Activated T-cell treated with anti-CD3 and anti-CD28 coated beads, Interleukin-2, amount 50 U/mL, for 4 hours (primary cell): ENCODE measurements around the gene KLHDC9. TPM values are rescaled to one million over a fixed set of nuclear protein-coding genes. Genes with fewer than 3 reads are reported as not detected.

Experiments
- ATAC-seq, 2 donors: fragments of 200-7000 bp; cut with Tn5 transposase; one replicate each; pipeline ENCODE4 v1.10.0; 2021
- DNase-seq: peaks from one replicate; pipeline ENCODE4 v3.0.0-alpha.2; 2020
- H3K27me3 Mint-ChIP-seq: one replicate; pipeline ENCODE4 v1.8.0; 2021; ENCODE audit warnings: low read depth, mixed read lengths
- H3K36me3 Mint-ChIP-seq: one replicate; pipeline ENCODE4 v1.8.0; 2022; ENCODE audit warnings: mixed read lengths; ENCODE audit not compliant: insufficient read depth
- H3K4me1 Mint-ChIP-seq: one replicate; pipeline ENCODE4 v1.8.0; 2021; ENCODE audit warnings: low read depth, mixed read lengths
- H3K4me3 Mint-ChIP-seq: one replicate; pipeline ENCODE4 v1.8.0; 2021; ENCODE audit warnings: mild to moderate bottlenecking, moderate library complexity, mixed read lengths
- H3K9me3 Mint-ChIP-seq: one replicate; pipeline ENCODE4 v1.8.0; 2021; ENCODE audit warnings: mixed read lengths
- total RNA-seq, 3 donors: library from RNA; stranded (reverse); gene quantifications; one replicate each; pipeline ENCODE4 v1.2.1, GENCODE V29; 2021

KLHDC9 gene
- total RNA-seq, 3 donors from 2014 or later: 0.43 TPM; not detected in 2

DNA sequence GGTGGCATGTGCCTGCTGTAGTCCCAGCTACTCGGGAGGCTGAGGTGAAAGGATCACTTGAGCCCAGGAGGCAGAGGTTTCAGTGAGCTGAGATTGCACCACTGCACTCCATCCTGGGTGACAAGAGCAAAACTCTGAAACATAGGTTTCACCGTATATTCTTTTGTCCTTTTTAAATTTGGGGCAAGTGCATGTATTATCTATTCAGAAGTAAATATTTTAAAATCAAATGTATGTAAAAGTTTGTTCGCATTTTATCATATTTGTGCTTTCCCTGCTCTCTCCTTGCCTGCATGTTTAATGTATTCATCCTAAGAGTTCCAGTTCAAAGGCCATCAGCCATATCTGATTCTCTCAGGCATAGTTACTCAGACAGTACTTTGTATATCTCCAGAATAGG is 47.7 kb downstream of the KLHDC9 start:
- Mint-ChIP-seq H3K9me3 (no peaks in the 10 kb centered on the region), H3K27me3 (no peaks in the 10 kb centered on the region), H3K36me3 (no peaks in the 10 kb centered on the region), H3K4me3 (no peak overlapping the region), H3K4me1 (no peaks in the 10 kb centered on the region)
- DNase-seq (no peak), ATAC-seq (no peak)

Other genes with a start within 250 kb of the KLHDC9 start
- gene CD244, start 235.5 kb upstream of the KLHDC9 start, total RNA-seq: under 1 TPM; 0.30 to 0.53 (median 0.38) TPM
- not detected for gene ITLN1, start 213.2 kb upstream of the KLHDC9 start, total RNA-seq
- not detected for gene ITLN2, start 143.6 kb upstream of the KLHDC9 start, total RNA-seq
- gene F11R, start 77.2 kb upstream of the KLHDC9 start, total RNA-seq: 1 to 10 TPM; 3.9 to 7.6 (median 7.3) TPM
- 10 to 100 TPM; 20.3 to 67.2 (median 25.6) TPM for gene TSTD1, start 59.4 kb upstream of the KLHDC9 start, total RNA-seq
- gene USF1, start 52.4 kb upstream of the KLHDC9 start, total RNA-seq: 10 to 100 TPM; 44.3 to 53.0 (median 44.9) TPM
- gene ARHGAP30, start 28.5 kb upstream of the KLHDC9 start, total RNA-seq: 100 to 1,000 TPM; 103 to 128 (median 106) TPM
- gene NECTIN4, start 8.8 kb upstream of the KLHDC9 start, total RNA-seq: under 1 TPM in 1 of 3 donors, not detected in 2; 0.08 TPM
- 100 to 1,000 TPM; 231 to 238 (median 235) TPM for gene PFDN2, start 19.7 kb downstream of the KLHDC9 start, total RNA-seq
- 10 to 100 TPM; 41.4 to 51.8 (median 42.2) TPM for gene NIT1, start 19.7 kb downstream of the KLHDC9 start, total RNA-seq
- gene DEDD, start 34.3 kb downstream of the KLHDC9 start, total RNA-seq: 10 to 100 TPM; 50.7 to 56.7 (median 51.2) TPM
- 10 to 100 TPM; 87.5 to 98.8 (median 92.8) TPM for gene UFC1, start 55.6 kb downstream of the KLHDC9 start, total RNA-seq
- 10 to 100 TPM; 25.0 to 28.3 (median 27.4) TPM for gene USP21, start 61.1 kb downstream of the KLHDC9 start, total RNA-seq
- gene PPOX, start 68.1 kb downstream of the KLHDC9 start, total RNA-seq: 10 to 100 TPM; 10.0 to 13.8 (median 12.8) TPM
- 10 to 100 TPM; 73.9 to 76.3 (median 75.9) TPM for gene B4GALT3, start 79.1 kb downstream of the KLHDC9 start, total RNA-seq
- gene ADAMTS4, start 100.7 kb downstream of the KLHDC9 start, total RNA-seq: 1 to 10 TPM in 1 of 3 donors, under 1 TPM in 2; 0.34 to 1.1 (median 0.63) TPM
- gene NDUFS2, start 104.0 kb downstream of the KLHDC9 start, total RNA-seq: 10 to 100 TPM; 70.7 to 80.5 (median 73.2) TPM
- 1 to 10 TPM in 1 of 3 donors, under 1 TPM in 1, not detected in 1; 0.83 to 1.4 TPM for gene FCER1G, start 116.9 kb downstream of the KLHDC9 start, total RNA-seq
- gene APOA2, start 125.3 kb downstream of the KLHDC9 start, total RNA-seq: 1 to 10 TPM; 1.1 to 2.0 (median 2.0) TPM
- 10 to 100 TPM; 23.8 to 29.8 (median 25.5) TPM for gene TOMM40L, start 127.7 kb downstream of the KLHDC9 start, total RNA-seq
- gene NR1I3, start 139.8 kb downstream of the KLHDC9 start, total RNA-seq: under 1 TPM in 1 of 3 donors, not detected in 2; 0.46 TPM
- not detected for gene PCP4L1, start 160.4 kb downstream of the KLHDC9 start, total RNA-seq
- 1 to 10 TPM in 2 of 3 donors, under 1 TPM in 1; 0.83 to 2.0 (median 1.1) TPM for gene MPZ, start 211.6 kb downstream of the KLHDC9 start, total RNA-seq
- gene SDHC, start 216.0 kb downstream of the KLHDC9 start, total RNA-seq: 100 to 1,000 TPM; 179 to 202 (median 186) TPM